GM12878 (cell line): ENCODE measurements around the gene COL5A1. TPM values are rescaled to one million over a fixed set of nuclear protein-coding genes. Genes with fewer than 3 reads are reported as not detected.

Experiments
- ATAC-seq: fragments of 200-7000 bp; cut with Tn5 transposase; 3 replicates; pipeline ENCODE4 v1.9.1; 2020; ENCODE audit warnings: mild to moderate bottlenecking, moderate library complexity
- BruUV-seq: library from RNA; stranded (reverse); fragments of 400-500 nt; replicated peaks from 2 replicates; lab custom pipeline; 2021; lab: Mats Ljungman, UMichigan
- CTCF ChIA-PET: fragments of 300-600 bp; sonication (Branson Sonifier 250); formaldehyde crosslinking; extraction: SDS; loops from one replicate; lab custom pipeline; 2021; ENCODE audit warnings: inconsistent platforms; lab: Yijun Ruan, JAX
- POLR2A ChIA-PET: fragments of 350-600 bp; formaldehyde crosslinking; extraction: SDS; loops from one replicate; lab custom pipeline; 2021; ENCODE audit warnings: inconsistent platforms; lab: Charles Lee
- RAD21 ChIA-PET: fragments of 300-600 bp; sonication (Branson Sonifier 250); formaldehyde crosslinking; loops from one replicate; lab custom pipeline; 2023; ENCODE audit warnings: antibody characterized with exemption; ENCODE audit not compliant: unreplicated experiment; lab: Charles Lee
- SMC1A ChIA-PET: fragments of 300-600 bp; sonication (Branson Sonifier 250); formaldehyde crosslinking; loops from one replicate; lab custom pipeline; 2023; ENCODE audit not compliant: unreplicated experiment, uncharacterized antibody; lab: Charles Lee
- DNase-seq: peaks from one replicate; pipeline ENCODE4 v3.0.0-alpha.2; 2011; ENCODE audit warnings: low read depth, low spot score
- FAIRE-seq: peaks from 3 replicates; lab custom pipeline; 2011; peaks lifted over from hg19 to GRCh38; lab: Jason Lieb, UNC
- H2AFZ ChIP-seq: 2 replicates; pipeline ENCODE4 v1.6.0; 2011; ENCODE audit warnings: low read depth, low read length, control low read depth; ENCODE audit not compliant: control insufficient read depth
- H3K27ac ChIP-seq: 2 replicates; pipeline ENCODE4 v1.5.1; 2011; ENCODE audit warnings: control low read depth; ENCODE audit not compliant: control insufficient read depth, insufficient read depth
- H3K27me3 ChIP-seq, 2 experiments: replicated peaks in 1 of 2; 2 replicates each; pipeline versions ENCODE4 v1.6.0 to v1.6.1; 2011; ENCODE audit warnings: low read length in 1 of 2; ENCODE audit not compliant: control insufficient read depth in 2 of 2, insufficient read depth in 2 of 2
- H3K36me3 ChIP-seq, 2 experiments: 2 replicates each; pipeline ENCODE4 v1.5.1; 2011; ENCODE audit warnings: low read length in 1 of 2; ENCODE audit not compliant: control insufficient read depth in 2 of 2, insufficient read depth in 2 of 2
- H3K4me1 ChIP-seq: 2 replicates; pipeline ENCODE4 v1.6.1; 2011; ENCODE audit warnings: mild to moderate bottlenecking, low read length, moderate library complexity, mixed read lengths; ENCODE audit not compliant: control insufficient read depth, insufficient read depth
- H3K4me2 ChIP-seq: 2 replicates; pipeline ENCODE4 v1.6.0; 2011; ENCODE audit warnings: control low read depth; ENCODE audit not compliant: control insufficient read depth, insufficient read depth
- H3K4me3 ChIP-seq: fragments of 200-600 bp; sonication (generic); 2 replicates; pipeline ENCODE4 v1.5.1; 2016
- H3K79me2 ChIP-seq: 2 replicates; pipeline ENCODE4 v1.6.0; 2011; ENCODE audit warnings: low read length; ENCODE audit not compliant: control insufficient read depth, insufficient read depth
- H3K9ac ChIP-seq: 2 replicates; pipeline ENCODE4 v1.8.0; 2011; ENCODE audit warnings: low read length, control low read depth, mixed read lengths; ENCODE audit not compliant: control insufficient read depth, insufficient read depth
- H3K9me3 ChIP-seq: replicated peaks from 3 replicates; pipeline ENCODE4 v1.5.1; 2011; ENCODE audit warnings: mild to moderate bottlenecking, low read length; ENCODE audit not compliant: control insufficient read depth, insufficient read depth
- H4K20me1 ChIP-seq: 2 replicates; pipeline ENCODE4 v1.6.0; 2011; ENCODE audit not compliant: control insufficient read depth, insufficient read depth
- BACH1 ChIP-seq: fragments of 450-650 bp; IDR thresholded peaks from 2 replicates; pipeline ENCODE4 v1.6.1; 2017; ENCODE audit warnings: mild to moderate bottlenecking, borderline replicate concordance
- HDAC6 ChIP-seq: fragments of 200-600 bp; sonication (generic); IDR thresholded peaks from one replicate; pipeline ENCODE4 v1.8.0; 2017; ENCODE audit warnings: antibody characterized with exemption; ENCODE audit not compliant: unreplicated experiment
- NR2C1 ChIP-seq: fragments of 450-650 bp; IDR thresholded peaks from 2 replicates; pipeline ENCODE4 v1.6.1; 2017; ENCODE audit warnings: antibody characterized with exemption, mild to moderate bottlenecking, moderate library complexity
- RFX5 ChIP-seq: IDR thresholded peaks from 2 replicates; pipeline ENCODE4 v1.6.1; 2011; ENCODE audit warnings: low read depth, low read length, improper control_type of control experiment
- RUNX3 ChIP-seq: IDR thresholded peaks from 2 replicates; pipeline ENCODE4 v1.6.1; 2012; ENCODE audit warnings: low read length, inconsistent platforms
- SMAD5 ChIP-seq: IDR thresholded peaks from 2 replicates; pipeline ENCODE4 v1.6.1; 2016; ENCODE audit warnings: antibody characterized with exemption, low read depth
- ZZZ3 ChIP-seq: IDR thresholded peaks from 2 replicates; pipeline ENCODE4 v1.6.1; 2011; ENCODE audit warnings: low read depth; ENCODE audit not compliant: control insufficient read depth, insufficient read length
- WGBS: methylation state at CpG from one replicate; pipeline ENCODE4 v1.1.6; 2016; ENCODE audit warnings: low lambda C conversion rate; ENCODE audit not compliant: insufficient replicate concordance, insufficient coverage; ENCODE audit errors: missing lambda C conversion rate; 5-methylcytosine and 5-hydroxymethylcytosine counted together
- in situ Hi-C: fragments of 300-500 bp; cut with MboI; formaldehyde crosslinking; loops from 9 replicates; pipeline ENCODE4 v1.14.3; 2018; ENCODE audit warnings: mixed read lengths
- intact Hi-C: fragments of 100-400 bp; cut with micrococcal nuclease; formaldehyde crosslinking; loops from one replicate; pipeline ENCODE4 v1.14.2; 2022; ENCODE audit not compliant: unreplicated experiment
- polyA plus RNA-seq, 11 experiments: library from polyadenylated mRNA; depleted of rRNA in 4 of 11; unstranded in 6 of 11; stranded (reverse) in 5 of 11; fragments of >200 nt; fragmentation: Nextera tagmentation in 4 of 11; fragmentation: Illumina TruSeq in 1 of 11; extraction: Ambion mirVana in 4 of 11; extraction: Trizol in 1 of 11; gene quantifications; 1 replicate in 1 of 11; 2 replicates in 10 of 11; pipeline versions ENCODE4 v1.2.1 to v1.2.3, GENCODE V29; 2011 to 2016; ENCODE audit warnings: inconsistent platforms in 2 of 11, missing spikeins in 2 of 11, low read depth in 1 of 11
- total RNA-seq, 4 experiments: library from RNA; depleted of rRNA in 3 of 4; stranded (reverse); fragments of >200 nt in 3 of 4; fragmentation: Illumina TruSeq in 1 of 4; extraction: Trizol in 1 of 4; gene quantifications; 2 replicates each; pipeline versions ENCODE4 v1.2.1 to v1.2.3, GENCODE V29; 2013 to 2021
- TF ChIP-seq, protein P1 (sequence below): fragments of 450-650 bp; IDR thresholded peaks from 2 replicates; pipeline ENCODE4 v1.6.1; 2017; ENCODE audit warnings: antibody characterized with exemption, mild to moderate bottlenecking, moderate library complexity

Gene COL5A1
- total and polyA plus RNA-seq, 10 of the 15 experiments (the other 5 are each of a cell fraction or from before 2014, with no cell fraction given): under 0.01 to 0.15 (median 0.13) TPM; not detected in 4

DNA sequence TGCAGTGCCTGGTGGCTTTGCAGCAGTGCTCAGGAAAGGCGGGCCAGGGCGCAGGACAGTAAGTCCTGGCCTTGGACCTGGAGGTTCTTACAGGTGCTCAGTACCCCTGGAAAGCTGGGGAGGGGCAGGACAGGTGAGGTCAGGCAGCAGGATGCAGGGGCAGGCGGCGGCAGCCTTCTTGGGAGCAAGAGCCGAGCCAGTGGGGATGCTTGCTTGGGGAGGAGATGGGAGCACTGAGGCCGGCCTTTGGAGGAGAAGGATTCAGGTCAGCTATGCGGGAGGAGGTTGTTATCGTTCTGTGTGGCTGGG lies 98.0 kb downstream of the COL5A1 start:
- CTCF ChIA-PET: interaction anchor here (1.0 kb wide), 1 partner anchor 292 kb away, joined by 3 read pairs; no protein-coding TSS in a partner anchor
- Histone ChIP-seq H3K4me2 (no peak overlapping the region), H3K9me3 (no peaks in the 10 kb centered on the region; the same call in 2 of the 3 replicates), H3K9ac (no peak overlapping the region), H2AFZ (no peak overlapping the region), H3K36me3 (no peaks in the 10 kb centered on the region), H3K79me2 (no peaks in the 10 kb centered on the region), H4K20me1 (no peaks in the 10 kb centered on the region), H3K27ac (no peak overlapping the region), H3K4me3 (no peak overlapping the region), H3K27me3 (no peaks in the 10 kb centered on the region), H3K4me1 (no peaks in the 10 kb centered on the region)
- BruUV-seq: no TSS peak
- in situ Hi-C loops (no loop called here), intact Hi-C loops (loop anchor here (1.0 to 5.0 kb wide), 2 partner anchors 41 to 292 kb away; no protein-coding TSS in a partner anchor)
- no peak for ATAC-seq
- no peak for TF ChIP-seq NR2C1
- TF ChIP-seq RUNX3: no peak
- TF ChIP-seq RFX5: no peak
- 19% methylated on average over 8 of the region's 8 CpGs for WGBS
- no peak for DNase-seq
- SMC1A ChIA-PET: no interaction called here
- FAIRE-seq: no peak
- POLR2A ChIA-PET: no interaction called here
- RAD21 ChIA-PET: no interaction called here

DNA sequence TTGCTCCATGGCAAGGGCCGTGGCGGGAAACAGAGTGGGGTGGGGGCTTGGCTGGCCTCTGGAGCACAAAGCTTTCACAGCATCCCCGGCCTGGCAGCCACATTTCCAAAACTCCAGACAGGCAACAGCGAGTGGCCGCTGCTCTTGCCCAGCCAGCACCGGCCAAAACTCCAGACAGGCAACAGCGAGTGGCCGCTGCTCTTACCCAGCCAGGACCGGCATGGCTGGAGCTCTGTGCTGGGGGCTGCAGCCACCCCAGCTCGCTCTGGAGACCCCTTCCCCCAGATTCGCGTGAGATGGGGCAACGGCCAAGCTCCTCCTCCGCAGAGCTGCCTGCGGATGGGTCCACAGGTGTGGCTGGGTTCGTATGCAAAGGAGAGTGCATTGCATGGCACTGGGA lies 98.5 kb downstream of the COL5A1 start:
- in situ Hi-C loops (no loop called here), intact Hi-C loops (no loop called here)
- BruUV-seq: no TSS peak
- no peaks in the 10 kb centered on the region for H3K27me3 ChIP-seq
- FAIRE-seq: no peak
- RAD21 ChIA-PET: no interaction called here
- no peak overlapping the region for H3K4me3 ChIP-seq
- no peak for ATAC-seq
- no peak for DNase-seq
- SMC1A ChIA-PET: no interaction called here
- POLR2A ChIA-PET: no interaction called here
- WGBS: 41% methylated on average over 16 of the region's 16 CpGs
- H2AFZ ChIP-seq: no peak overlapping the region
- no peaks in the 10 kb centered on the region for H3K36me3 ChIP-seq
- no peak overlapping the region for H3K9ac ChIP-seq
- no peak overlapping the region for H3K4me2 ChIP-seq
- no peak for TF ChIP-seq ZZZ3
- TF ChIP-seq HDAC6: no peak
- TF ChIP-seq, protein P1, sequence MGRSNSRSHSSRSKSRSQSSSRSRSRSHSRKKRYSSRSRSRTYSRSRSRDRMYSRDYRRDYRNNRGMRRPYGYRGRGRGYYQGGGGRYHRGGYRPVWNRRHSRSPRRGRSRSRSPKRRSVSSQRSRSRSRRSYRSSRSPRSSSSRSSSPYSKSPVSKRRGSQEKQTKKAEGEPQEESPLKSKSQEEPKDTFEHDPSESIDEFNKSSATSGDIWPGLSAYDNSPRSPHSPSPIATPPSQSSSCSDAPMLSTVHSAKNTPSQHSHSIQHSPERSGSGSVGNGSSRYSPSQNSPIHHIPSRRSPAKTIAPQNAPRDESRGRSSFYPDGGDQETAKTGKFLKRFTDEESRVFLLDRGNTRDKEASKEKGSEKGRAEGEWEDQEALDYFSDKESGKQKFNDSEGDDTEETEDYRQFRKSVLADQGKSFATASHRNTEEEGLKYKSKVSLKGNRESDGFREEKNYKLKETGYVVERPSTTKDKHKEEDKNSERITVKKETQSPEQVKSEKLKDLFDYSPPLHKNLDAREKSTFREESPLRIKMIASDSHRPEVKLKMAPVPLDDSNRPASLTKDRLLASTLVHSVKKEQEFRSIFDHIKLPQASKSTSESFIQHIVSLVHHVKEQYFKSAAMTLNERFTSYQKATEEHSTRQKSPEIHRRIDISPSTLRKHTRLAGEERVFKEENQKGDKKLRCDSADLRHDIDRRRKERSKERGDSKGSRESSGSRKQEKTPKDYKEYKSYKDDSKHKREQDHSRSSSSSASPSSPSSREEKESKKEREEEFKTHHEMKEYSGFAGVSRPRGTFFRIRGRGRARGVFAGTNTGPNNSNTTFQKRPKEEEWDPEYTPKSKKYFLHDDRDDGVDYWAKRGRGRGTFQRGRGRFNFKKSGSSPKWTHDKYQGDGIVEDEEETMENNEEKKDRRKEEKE: no peak
- TF ChIP-seq BACH1: no peak
- no peak for TF ChIP-seq SMAD5
- no peaks in the 10 kb centered on the region for H3K4me1 ChIP-seq
- no peak overlapping the region for H3K27ac ChIP-seq
- no peaks in the 10 kb centered on the region; the same call in 2 of the 3 replicates for H3K9me3 ChIP-seq
- no peaks in the 10 kb centered on the region for H3K79me2 ChIP-seq
- H4K20me1 ChIP-seq: no peaks in the 10 kb centered on the region
- CTCF ChIA-PET: interaction anchor here (1.0 kb wide), 1 partner anchor 293 kb away, joined by 3 read pairs; no protein-coding TSS in a partner anchor
